ENCODE results near the gene PHF21B.

DNA sequence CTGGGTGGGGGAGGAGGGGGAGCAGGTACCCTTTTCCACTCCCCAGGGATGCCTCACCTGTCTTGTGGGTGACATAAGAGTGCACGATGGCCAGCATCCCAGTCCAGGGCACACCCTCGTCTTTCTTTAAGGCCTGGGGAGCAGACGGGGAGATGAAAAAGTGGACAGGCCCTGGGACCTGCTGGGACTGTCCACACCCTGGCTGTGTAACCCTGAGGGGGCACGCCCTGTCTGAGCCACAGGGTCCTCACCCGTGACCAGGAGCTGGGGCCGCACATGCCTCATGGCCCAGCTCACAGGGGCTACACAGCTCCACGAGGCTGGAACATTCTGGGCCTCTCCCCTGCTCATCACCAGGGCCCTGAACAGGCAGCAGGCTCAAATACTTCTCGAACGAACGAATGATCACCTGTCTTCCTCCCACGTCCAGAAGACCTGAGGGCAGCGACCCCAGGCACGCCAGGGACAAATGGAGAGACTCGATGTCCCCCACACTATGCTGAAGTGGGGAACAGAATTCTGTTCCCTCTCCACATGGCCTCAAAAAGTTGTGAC is 123.9 kb downstream of the PHF21B start:
- TF ChIP-seq, protein P1, sequence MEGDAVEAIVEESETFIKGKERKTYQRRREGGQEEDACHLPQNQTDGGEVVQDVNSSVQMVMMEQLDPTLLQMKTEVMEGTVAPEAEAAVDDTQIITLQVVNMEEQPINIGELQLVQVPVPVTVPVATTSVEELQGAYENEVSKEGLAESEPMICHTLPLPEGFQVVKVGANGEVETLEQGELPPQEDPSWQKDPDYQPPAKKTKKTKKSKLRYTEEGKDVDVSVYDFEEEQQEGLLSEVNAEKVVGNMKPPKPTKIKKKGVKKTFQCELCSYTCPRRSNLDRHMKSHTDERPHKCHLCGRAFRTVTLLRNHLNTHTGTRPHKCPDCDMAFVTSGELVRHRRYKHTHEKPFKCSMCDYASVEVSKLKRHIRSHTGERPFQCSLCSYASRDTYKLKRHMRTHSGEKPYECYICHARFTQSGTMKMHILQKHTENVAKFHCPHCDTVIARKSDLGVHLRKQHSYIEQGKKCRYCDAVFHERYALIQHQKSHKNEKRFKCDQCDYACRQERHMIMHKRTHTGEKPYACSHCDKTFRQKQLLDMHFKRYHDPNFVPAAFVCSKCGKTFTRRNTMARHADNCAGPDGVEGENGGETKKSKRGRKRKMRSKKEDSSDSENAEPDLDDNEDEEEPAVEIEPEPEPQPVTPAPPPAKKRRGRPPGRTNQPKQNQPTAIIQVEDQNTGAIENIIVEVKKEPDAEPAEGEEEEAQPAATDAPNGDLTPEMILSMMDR (IDR thresholded peaks at IDR 0.05): no peak
- no peak for TF ChIP-seq POLR2A (IDR thresholded peaks at IDR 0.05)
